ENCODE results near the gene FOLR3. TPM values are rescaled to one million over a fixed set of nuclear protein-coding genes. Genes with fewer than 3 reads are reported as not detected.

The FOLR3 gene
- total RNA-seq, 2 experiments from 2014 or later: not detected

DNA sequence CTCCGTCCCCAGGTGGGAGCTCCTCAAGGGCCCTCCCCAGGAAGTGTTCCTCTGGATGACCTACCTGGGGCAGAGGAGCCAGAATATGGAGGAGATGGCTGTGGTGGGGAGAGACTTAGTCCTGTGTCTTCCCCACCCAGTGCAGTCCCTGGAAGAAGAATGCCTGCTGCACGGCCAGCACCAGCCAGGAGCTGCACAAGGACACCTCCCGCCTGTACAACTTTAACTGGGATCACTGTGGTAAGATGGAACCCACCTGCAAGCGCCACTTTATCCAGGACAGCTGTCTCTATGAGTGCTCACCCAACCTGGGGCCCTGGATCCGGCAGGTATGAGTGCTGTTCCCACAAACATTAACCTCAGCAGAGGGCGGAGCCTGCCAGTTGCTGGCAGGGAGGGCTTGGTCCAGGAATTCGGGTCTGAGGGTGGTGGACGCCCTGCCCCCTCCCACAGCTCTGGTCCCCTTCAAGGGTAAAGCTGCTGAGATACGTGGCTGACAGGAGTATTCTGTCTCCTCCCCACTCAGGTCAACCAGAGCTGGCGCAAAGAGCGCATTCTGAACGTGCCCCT lies 3.4 kb downstream of the FOLR3 start:
- intact Hi-C loops (cut with micrococcal nuclease; ENCODE audit: unreplicated experiment): no loop called here
- ChIA-PET POLR2A (no interaction called here), CTCF (ENCODE audit: unreplicated experiment) (no interaction called here)

DNA sequence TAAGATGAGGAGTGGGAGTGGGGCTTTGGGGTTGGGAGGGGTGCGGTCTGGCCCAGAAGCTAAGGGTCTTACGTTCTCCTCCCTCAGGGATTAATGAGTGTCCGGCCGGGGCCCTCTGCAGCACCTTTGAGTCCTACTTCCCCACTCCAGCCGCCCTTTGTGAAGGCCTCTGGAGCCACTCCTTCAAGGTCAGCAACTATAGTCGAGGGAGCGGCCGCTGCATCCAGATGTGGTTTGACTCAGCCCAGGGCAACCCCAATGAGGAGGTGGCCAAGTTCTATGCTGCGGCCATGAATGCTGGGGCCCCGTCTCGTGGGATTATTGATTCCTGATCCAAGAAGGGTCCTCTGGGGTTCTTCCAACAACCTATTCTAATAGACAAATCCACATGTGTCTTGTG lies 4.0 kb downstream of the FOLR3 start:
- Histone ChIP-seq H2AFZ (ENCODE audit: low read length) (no peak overlapping the region), H3K9me3 (ENCODE audit: low read length) (no peaks in the 10 kb centered on the region), H3K36me3 (ENCODE audit: insufficient read depth, low read length) (no peaks in the 10 kb centered on the region), H3K4me3 (ENCODE audit: low read depth, low read length, poor library complexity, severe bottlenecking) (no peak overlapping the region), H4K20me1 (ENCODE audit: insufficient read depth, low read length) (no peaks in the 10 kb centered on the region), H3K4me1 (ENCODE audit: insufficient read depth, low read length, poor library complexity, severe bottlenecking) (no peaks in the 10 kb centered on the region), H3K9me2 (ENCODE audit: insufficient read depth, low read length) (no peaks in the 10 kb centered on the region), H3K27ac (ENCODE audit: low read depth, low read length, poor library complexity, severe bottlenecking) (no peak overlapping the region), H3K4me2 (ENCODE audit: low read length) (no peak overlapping the region), H3K79me2 (ENCODE audit: insufficient read depth, low read depth, low read length) (no peaks in the 10 kb centered on the region)
- intact Hi-C loops (cut with micrococcal nuclease; ENCODE audit: unreplicated experiment): no loop called here
- ChIA-PET CTCF (ENCODE audit: unreplicated experiment) (no interaction called here), POLR2A (no interaction called here)
- no peak for DNase-seq (ENCODE audit: low spot score)
- no TSS peak for BruUV-seq (replicated peaks)
- no peak for TF ChIP-seq EZH2phosphoT487 (IDR thresholded peaks at IDR 0.05; ENCODE audit: borderline replicate concordance, low read depth, low read length)
- TF ChIP-seq, protein P1, sequence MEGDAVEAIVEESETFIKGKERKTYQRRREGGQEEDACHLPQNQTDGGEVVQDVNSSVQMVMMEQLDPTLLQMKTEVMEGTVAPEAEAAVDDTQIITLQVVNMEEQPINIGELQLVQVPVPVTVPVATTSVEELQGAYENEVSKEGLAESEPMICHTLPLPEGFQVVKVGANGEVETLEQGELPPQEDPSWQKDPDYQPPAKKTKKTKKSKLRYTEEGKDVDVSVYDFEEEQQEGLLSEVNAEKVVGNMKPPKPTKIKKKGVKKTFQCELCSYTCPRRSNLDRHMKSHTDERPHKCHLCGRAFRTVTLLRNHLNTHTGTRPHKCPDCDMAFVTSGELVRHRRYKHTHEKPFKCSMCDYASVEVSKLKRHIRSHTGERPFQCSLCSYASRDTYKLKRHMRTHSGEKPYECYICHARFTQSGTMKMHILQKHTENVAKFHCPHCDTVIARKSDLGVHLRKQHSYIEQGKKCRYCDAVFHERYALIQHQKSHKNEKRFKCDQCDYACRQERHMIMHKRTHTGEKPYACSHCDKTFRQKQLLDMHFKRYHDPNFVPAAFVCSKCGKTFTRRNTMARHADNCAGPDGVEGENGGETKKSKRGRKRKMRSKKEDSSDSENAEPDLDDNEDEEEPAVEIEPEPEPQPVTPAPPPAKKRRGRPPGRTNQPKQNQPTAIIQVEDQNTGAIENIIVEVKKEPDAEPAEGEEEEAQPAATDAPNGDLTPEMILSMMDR (conservative IDR thresholded peaks at IDR 0.05; ENCODE audit: low read length): no peak

More for the DNA sequence above, 3.4 kb downstream of the FOLR3 start:
- BruUV-seq (replicated peaks): no TSS peak
- DNase-seq (ENCODE audit: low spot score): no peak
- H3K9me2 ChIP-seq (ENCODE audit: insufficient read depth, low read length): no peaks in the 10 kb centered on the region
- no peaks in the 10 kb centered on the region for H3K36me3 ChIP-seq (ENCODE audit: insufficient read depth, low read length)
- H4K20me1 ChIP-seq (ENCODE audit: insufficient read depth, low read length): no peaks in the 10 kb centered on the region
- no peak overlapping the region for H2AFZ ChIP-seq (ENCODE audit: low read length)
- H3K79me2 ChIP-seq (ENCODE audit: insufficient read depth, low read depth, low read length): no peaks in the 10 kb centered on the region
- no peaks in the 10 kb centered on the region for H3K9me3 ChIP-seq (ENCODE audit: low read length)
- no peaks in the 10 kb centered on the region for H3K4me1 ChIP-seq (ENCODE audit: insufficient read depth, low read length, poor library complexity, severe bottlenecking)
- no peak overlapping the region for H3K4me2 ChIP-seq (ENCODE audit: low read length)
- no peak overlapping the region for H3K4me3 ChIP-seq (ENCODE audit: low read depth, low read length, poor library complexity, severe bottlenecking)
- no peak overlapping the region for H3K27ac ChIP-seq (ENCODE audit: low read depth, low read length, poor library complexity, severe bottlenecking)
- TF ChIP-seq EZH2phosphoT487 (IDR thresholded peaks at IDR 0.05; ENCODE audit: borderline replicate concordance, low read depth, low read length): no peak
- TF ChIP-seq, protein P1 (conservative IDR thresholded peaks at IDR 0.05; ENCODE audit: low read length): no peak

DNA sequence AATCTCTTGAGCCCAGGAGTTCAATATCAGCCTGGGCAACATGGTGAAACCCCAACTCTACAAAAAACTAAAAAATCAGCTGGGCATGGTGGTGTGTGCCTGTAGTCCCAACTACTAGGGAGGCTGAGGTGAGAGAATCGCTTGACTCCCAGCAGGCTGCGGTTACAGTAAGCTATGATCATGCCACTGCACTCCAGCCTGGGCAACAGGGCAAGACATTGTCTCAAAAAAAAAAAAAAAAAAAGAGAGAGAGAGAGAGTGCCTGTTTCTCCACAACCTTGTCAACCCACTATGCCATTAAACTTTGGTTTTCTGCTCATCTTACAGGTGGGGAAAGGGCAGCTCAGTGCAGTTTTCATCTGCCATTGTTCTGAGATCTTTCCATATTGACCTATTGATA lies 5.1 kb downstream of the FOLR3 start:
- no peaks in the 10 kb centered on the region for H3K9me2 ChIP-seq (ENCODE audit: insufficient read depth, low read length)
- intact Hi-C loops (cut with micrococcal nuclease; ENCODE audit: unreplicated experiment): no loop called here
- CTCF ChIA-PET (ENCODE audit: unreplicated experiment): no interaction called here
- no peaks in the 10 kb centered on the region for H3K36me3 ChIP-seq (ENCODE audit: insufficient read depth, low read length)
- POLR2A ChIA-PET: interaction anchor here (0.7 kb wide), 1 partner anchor 394 kb away, joined by 6 read pairs; no protein-coding TSS in a partner anchor
- BruUV-seq (replicated peaks): no TSS peak
- no peak for TF ChIP-seq EZH2phosphoT487 (IDR thresholded peaks at IDR 0.05; ENCODE audit: borderline replicate concordance, low read depth, low read length)
- TF ChIP-seq, protein P1 (conservative IDR thresholded peaks at IDR 0.05; ENCODE audit: low read length): no peak
- H2AFZ ChIP-seq (ENCODE audit: low read length): no peak overlapping the region
- H3K4me2 ChIP-seq (ENCODE audit: low read length): no peak overlapping the region
- no peaks in the 10 kb centered on the region for H3K9me3 ChIP-seq (ENCODE audit: low read length)
- H3K4me1 ChIP-seq (ENCODE audit: insufficient read depth, low read length, poor library complexity, severe bottlenecking): no peaks in the 10 kb centered on the region
- no peak overlapping the region for H3K27ac ChIP-seq (ENCODE audit: low read depth, low read length, poor library complexity, severe bottlenecking)
- no peak overlapping the region for H3K4me3 ChIP-seq (ENCODE audit: low read depth, low read length, poor library complexity, severe bottlenecking)
- no peaks in the 10 kb centered on the region for H4K20me1 ChIP-seq (ENCODE audit: insufficient read depth, low read length)
- no peaks in the 10 kb centered on the region for H3K79me2 ChIP-seq (ENCODE audit: insufficient read depth, low read depth, low read length)
- no peak for DNase-seq (ENCODE audit: low spot score)
